Endothelial cell (in vitro differentiated cells): ENCODE measurements around the gene MAP2. TPM values are rescaled to one million over a fixed set of nuclear protein-coding genes. Genes with fewer than 3 reads are reported as not detected.
A peak's percentile ranks its signal among the peaks of the same experiment; 100 is the strongest.

ENCODE experiments used
- DNase-seq: peaks from one replicate; pipeline ENCODE4 v3.0.0; 2021; ENCODE audit warnings: low spot score
- H3K27ac Mint-ChIP-seq: one replicate; pipeline ENCODE4 v1.8.0; 2021; ENCODE audit warnings: mixed read lengths, inconsistent platforms; ENCODE audit not compliant: unreplicated experiment
- H3K27me3 Mint-ChIP-seq: one replicate; pipeline ENCODE4 v1.8.0; 2021; ENCODE audit warnings: mild to moderate bottlenecking, moderate library complexity, mixed read lengths, inconsistent platforms; ENCODE audit not compliant: unreplicated experiment
- H3K36me3 Mint-ChIP-seq: one replicate; pipeline ENCODE4 v1.8.0; 2021; ENCODE audit warnings: mild to moderate bottlenecking, low read depth, mixed read lengths, inconsistent platforms; ENCODE audit not compliant: unreplicated experiment
- H3K4me1 Mint-ChIP-seq: one replicate; pipeline ENCODE4 v1.8.0; 2021; ENCODE audit warnings: mild to moderate bottlenecking, mixed read lengths, inconsistent platforms; ENCODE audit not compliant: unreplicated experiment
- H3K4me3 Mint-ChIP-seq: one replicate; pipeline ENCODE4 v1.8.0; 2021; ENCODE audit warnings: mild to moderate bottlenecking, mixed read lengths, inconsistent platforms; ENCODE audit not compliant: unreplicated experiment
- H3K9me3 Mint-ChIP-seq: one replicate; pipeline ENCODE4 v1.8.0; 2021; ENCODE audit warnings: mixed read lengths, inconsistent platforms; ENCODE audit not compliant: unreplicated experiment
- total RNA-seq: library from RNA; stranded (reverse); fragmentation: NEBNext Ultra II Directional; extraction: Animal tissue kit (Norgen Biotek cat#: 25700); gene quantifications from one replicate; pipeline ENCODE4 v1.2.1, GENCODE V29; 2021; ENCODE audit not compliant: unreplicated experiment
- TF ChIP-seq, protein P1 (sequence below): fragments of 200-600 bp; sonication (generic); IDR thresholded peaks from one replicate; pipeline ENCODE4 v1.5.0; 2021; ENCODE audit warnings: antibody characterized with exemption; ENCODE audit not compliant: unreplicated experiment

Gene MAP2
- total RNA-seq, 1 donor from 2014 or later: 2.1 TPM

DNA sequence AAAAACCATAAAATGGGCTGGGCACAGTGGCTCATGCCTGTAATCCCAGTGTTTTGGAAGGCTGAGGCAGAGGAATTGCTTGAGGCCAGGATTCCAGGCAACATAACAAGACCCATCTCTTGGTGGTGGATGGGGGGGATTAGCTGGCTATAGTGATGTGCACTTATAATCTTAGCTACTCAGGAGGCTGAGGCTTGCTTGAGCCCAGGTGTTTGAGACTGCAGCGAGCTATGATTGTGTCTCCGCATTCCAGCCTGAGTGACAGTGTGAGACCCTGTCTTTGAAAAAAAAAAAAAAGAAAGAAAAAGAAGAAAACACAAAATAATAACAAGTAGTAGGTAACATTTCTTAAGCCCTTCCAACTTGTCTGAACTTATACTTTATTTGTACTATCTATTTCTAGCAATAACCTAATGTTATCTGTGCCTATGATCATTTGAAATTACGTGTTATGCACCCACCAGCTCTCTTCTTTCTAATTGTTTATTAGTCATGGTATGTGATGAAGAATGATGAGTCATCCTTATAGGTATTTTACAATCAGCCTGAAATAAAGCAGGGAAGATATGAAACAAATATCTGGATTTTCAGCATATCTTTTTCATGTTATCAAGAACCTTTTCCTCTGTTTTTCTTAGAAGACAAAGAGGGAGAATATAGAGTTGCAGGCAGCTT lies 218.4 kb downstream of the MAP2 start:
- Mint-ChIP-seq H3K27me3 (peaks cover 3% of the 10 kb centered on the region), H3K36me3 (no peaks in the 10 kb centered on the region), H3K27ac (no peak overlapping the region), H3K4me3 (no peak overlapping the region), H3K9me3 (no peaks in the 10 kb centered on the region), H3K4me1 (no peaks in the 10 kb centered on the region)
- TF ChIP-seq, protein P1, sequence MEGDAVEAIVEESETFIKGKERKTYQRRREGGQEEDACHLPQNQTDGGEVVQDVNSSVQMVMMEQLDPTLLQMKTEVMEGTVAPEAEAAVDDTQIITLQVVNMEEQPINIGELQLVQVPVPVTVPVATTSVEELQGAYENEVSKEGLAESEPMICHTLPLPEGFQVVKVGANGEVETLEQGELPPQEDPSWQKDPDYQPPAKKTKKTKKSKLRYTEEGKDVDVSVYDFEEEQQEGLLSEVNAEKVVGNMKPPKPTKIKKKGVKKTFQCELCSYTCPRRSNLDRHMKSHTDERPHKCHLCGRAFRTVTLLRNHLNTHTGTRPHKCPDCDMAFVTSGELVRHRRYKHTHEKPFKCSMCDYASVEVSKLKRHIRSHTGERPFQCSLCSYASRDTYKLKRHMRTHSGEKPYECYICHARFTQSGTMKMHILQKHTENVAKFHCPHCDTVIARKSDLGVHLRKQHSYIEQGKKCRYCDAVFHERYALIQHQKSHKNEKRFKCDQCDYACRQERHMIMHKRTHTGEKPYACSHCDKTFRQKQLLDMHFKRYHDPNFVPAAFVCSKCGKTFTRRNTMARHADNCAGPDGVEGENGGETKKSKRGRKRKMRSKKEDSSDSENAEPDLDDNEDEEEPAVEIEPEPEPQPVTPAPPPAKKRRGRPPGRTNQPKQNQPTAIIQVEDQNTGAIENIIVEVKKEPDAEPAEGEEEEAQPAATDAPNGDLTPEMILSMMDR: no peak
- DNase-seq: no peak

DNA sequence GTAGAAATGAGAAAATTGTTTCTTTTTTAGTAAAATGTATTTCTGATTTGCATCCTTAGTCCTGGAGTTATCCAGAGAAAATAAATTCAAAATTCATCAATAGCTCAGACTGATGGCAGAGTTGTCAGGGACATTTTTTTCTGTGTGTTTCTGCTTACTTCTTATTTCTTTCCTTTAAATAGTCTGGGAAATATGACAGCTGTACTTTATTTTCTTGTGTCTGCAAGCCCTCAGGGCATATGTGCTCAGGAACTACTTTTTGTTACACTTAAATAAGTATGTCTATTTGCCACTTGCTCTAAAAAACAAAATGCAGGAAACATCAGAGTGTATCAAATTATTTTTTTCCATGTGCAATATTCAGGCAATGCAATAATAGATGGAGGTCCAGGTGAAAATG lies 221.0 kb downstream of the MAP2 start:
- Mint-ChIP-seq H3K27me3 (no peaks in the 10 kb centered on the region), H3K4me1 (no peaks in the 10 kb centered on the region), H3K27ac (no peak overlapping the region), H3K4me3 (no peak overlapping the region), H3K9me3 (no peaks in the 10 kb centered on the region), H3K36me3 (no peaks in the 10 kb centered on the region)
- TF ChIP-seq, protein P1: no peak
- DNase-seq: no peak

DNA sequence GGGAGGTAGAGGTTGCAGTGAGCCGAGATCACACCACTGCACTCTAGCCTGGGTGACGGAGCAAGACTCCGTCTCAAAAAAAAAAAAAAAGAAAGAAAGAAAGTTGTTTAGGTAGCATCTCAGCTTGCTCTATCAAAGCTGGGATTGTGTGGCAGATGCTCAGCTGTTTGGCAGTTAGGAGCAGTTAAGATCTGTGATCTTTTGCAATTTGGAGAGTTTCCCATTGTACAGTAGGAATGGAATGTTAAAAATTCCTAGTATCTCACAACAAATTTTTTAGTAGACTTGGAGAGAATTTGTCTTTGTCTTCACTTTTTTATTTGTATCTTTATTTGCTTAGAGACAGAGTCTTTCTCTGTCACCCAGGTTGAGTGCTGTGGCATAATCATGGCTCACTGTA lies 224.9 kb downstream of the MAP2 start:
- Mint-ChIP-seq H3K27ac (no peak overlapping the region), H3K36me3 (no peaks in the 10 kb centered on the region), H3K4me1 (no peaks in the 10 kb centered on the region), H3K4me3 (no peak overlapping the region), H3K27me3 (no peaks in the 10 kb centered on the region), H3K9me3 (no peaks in the 10 kb centered on the region)
- TF ChIP-seq, protein P1: no peak
- no peak for DNase-seq

DNA sequence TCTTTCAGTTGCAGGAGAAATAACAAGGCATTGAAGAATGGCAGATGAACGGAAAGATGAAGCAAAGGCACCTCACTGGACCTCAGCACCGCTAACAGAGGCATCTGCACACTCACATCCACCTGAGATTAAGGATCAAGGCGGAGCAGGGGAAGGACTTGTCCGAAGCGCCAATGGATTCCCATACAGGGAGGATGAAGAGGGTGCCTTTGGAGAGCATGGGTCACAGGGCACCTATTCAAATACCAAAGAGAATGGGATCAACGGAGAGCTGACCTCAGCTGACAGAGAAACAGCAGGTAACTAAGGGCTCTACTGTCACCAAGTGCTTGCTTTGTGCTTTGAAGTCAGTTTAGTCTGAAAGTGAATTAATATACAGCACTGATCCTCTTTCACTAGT lies 229.3 kb downstream of the MAP2 start:
- no peaks in the 10 kb centered on the region for H3K36me3 Mint-ChIP-seq
- H3K9me3 Mint-ChIP-seq: no peaks in the 10 kb centered on the region
- H3K27me3 Mint-ChIP-seq: no peaks in the 10 kb centered on the region
- H3K4me3 Mint-ChIP-seq: no peak overlapping the region
- no peak overlapping the region for H3K27ac Mint-ChIP-seq
- H3K4me1 Mint-ChIP-seq: no peaks in the 10 kb centered on the region
- TF ChIP-seq, protein P1: no peak
- no peak for DNase-seq

DNA sequence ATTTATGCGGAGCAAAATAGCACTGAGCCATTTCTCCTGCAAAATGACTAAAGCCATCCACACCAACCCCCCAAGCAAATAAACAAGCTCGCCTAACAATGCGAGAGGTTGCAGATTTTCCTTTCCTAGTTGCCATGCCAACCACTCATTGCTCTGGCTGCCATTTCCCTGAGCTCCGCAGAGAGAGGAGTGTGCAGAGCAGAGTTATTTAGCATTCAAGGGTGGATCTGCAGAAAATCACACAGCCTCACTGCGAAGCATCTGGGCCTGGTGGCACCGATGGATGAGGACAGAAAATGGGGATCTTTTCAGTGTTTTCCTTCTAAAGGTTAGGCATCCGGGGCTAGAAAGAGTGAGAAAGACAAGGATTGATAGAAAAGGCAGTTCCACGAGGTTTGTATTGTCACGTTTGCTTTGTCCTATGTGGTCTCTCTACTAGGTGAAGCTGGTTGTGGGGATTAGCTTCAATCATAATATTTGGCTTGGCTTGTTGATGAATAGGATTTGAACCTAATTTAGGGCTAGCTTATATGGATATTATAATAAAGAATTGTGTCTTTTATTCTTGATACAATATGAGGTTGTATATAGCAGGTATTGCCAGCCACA lies 237.5 kb downstream of the MAP2 start:
- H3K4me1 Mint-ChIP-seq: peaks cover 11% of the 10 kb centered on the region
- DNase-seq: peak; percentile 35

More for the DNA sequence above, 237.5 kb downstream of the MAP2 start:
- Mint-ChIP-seq H3K27ac (peak overlapping the region; percentile 67), H3K4me3 (peak overlapping the region; percentile 44), H3K36me3 (no peaks in the 10 kb centered on the region), H3K9me3 (no peaks in the 10 kb centered on the region), H3K27me3 (no peaks in the 10 kb centered on the region)
- TF ChIP-seq, protein P1: no peak
